Vagina (tissue), 2 donors: Measurements from ENCODE around the gene ZC3H15.

ENCODE experiments used
- CTCF ChIP-seq, 3 experiments: fragments of 450-650 bp in 2 of 3; fragments of 200-600 bp in 1 of 3; sonication (generic) in 1 of 3; IDR thresholded peaks; one replicate each; pipeline ENCODE4 v1.5.1; 2017 to 2019; ENCODE audit warnings: antibody characterized with exemption in 3 of 3, mild to moderate bottlenecking in 2 of 3, moderate library complexity in 2 of 3
- POLR2A ChIP-seq, 2 donors: fragments of 450-650 bp; IDR thresholded peaks; one replicate each; pipeline ENCODE4 v1.6.1; 2017; ENCODE audit warnings: antibody characterized with exemption in 2 of 2, mild to moderate bottlenecking in 2 of 2, moderate library complexity in 2 of 2
- POLR2AphosphoS5 ChIP-seq, 2 donors: sonication (generic); formaldehyde crosslinking; IDR thresholded peaks; one replicate each; pipeline ENCODE4 v1.9.0; 2017; ENCODE audit warnings: antibody characterized with exemption in 2 of 2, mild to moderate bottlenecking in 2 of 2, low read depth in 1 of 2; ENCODE audit not compliant: insufficient read depth in 1 of 2

DNA sequence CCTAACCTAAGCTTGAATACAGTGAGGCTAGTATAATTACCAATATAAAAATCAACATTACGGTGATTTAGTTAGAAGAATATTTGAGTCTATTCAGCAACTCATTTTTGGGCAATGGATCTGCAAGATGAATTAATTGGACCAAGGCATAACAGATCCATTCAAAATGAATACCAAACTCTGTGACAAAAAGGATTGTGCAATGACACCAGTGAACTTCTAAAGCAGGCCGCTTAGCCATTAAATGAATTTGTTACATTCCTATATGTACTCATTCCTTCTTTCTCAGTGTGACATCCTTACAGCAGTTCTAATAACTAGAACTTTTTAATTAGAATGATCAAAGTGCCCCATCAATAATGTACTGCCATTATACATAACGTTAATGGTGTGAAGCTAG, 44.3 kb downstream of the ZC3H15 start:
- TF ChIP-seq POLR2A (IDR thresholded peaks at IDR 0.05), result no peak
- TF ChIP-seq CTCF (IDR thresholded peaks at IDR 0.05), result no peak
- no peak for TF ChIP-seq POLR2AphosphoS5 (IDR thresholded peaks at IDR 0.05; ENCODE audit: insufficient read depth in 1 of 2, low read depth in 1 of 2)
